ENCODE results near the gene BASP1. TPM values are rescaled to one million over a fixed set of nuclear protein-coding genes. Genes with fewer than 3 reads are reported as not detected.

The BASP1 gene
- total and polyA plus RNA-seq, 2 experiments from 2014 or later: 87.5 to 114 TPM

DNA sequence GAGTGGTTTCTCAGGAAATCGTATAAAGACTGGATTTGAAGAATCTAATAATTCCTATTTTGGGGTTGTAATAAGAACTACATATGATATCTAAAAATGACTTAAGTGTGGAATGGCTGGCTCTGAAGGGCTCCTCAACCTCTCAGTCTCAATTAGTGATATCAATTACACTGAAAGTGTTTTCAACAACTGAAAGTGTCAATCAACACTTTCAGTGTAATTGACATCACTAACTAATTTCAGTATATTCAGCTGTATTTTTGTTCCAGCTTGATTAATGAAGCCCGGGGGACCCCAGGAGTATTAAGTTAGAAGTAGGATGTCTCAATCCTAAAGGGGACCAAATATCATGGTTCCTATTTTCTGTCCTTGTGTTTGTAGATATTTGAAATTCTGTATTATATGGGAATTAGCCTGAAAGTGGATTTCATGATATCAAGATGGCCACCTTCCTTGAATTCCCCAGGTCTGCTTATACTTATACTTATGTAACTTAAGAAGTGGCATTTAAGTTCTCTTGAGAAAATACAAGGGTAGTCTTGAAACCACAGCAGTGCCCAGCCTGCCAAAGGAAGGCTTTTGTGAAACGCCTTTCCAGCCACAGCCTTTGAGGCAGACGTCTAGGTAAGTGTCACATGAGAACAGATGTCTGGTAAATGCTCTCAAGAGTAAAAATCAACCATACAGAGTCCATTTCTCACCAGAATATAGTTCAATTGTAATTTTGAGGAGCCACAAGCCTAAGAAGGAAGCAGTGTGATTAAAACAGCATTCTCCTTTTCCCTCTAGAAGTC, 4.6 kb downstream of the BASP1 start:
- Mint-ChIP-seq H3K27me3 (ENCODE audit: insufficient read depth, low read depth, poor library complexity) (peaks cover 12% of the 10 kb centered on the region), H3K4me3 (peak overlapping the region; percentile 35; the same call in 1 of the 3 replicates), H3K36me3 (ENCODE audit: low read depth) (peaks cover 8% of the 10 kb centered on the region; the same call in 2 of the 3 replicates), H3K9me3 (no peaks in the 10 kb centered on the region; the same call in 2 of the 3 replicates), H3K4me1 (peaks cover 63% of the 10 kb centered on the region), H3K27ac (no peak overlapping the region)
- no peak for TF ChIP-seq CREB1 (CRISPR knock-in tag; IDR thresholded peaks at IDR 0.05; ENCODE audit: low read depth)
- no peak for TF ChIP-seq ZNF462 (CRISPR knock-in tag; IDR thresholded peaks at IDR 0.05)
- TF ChIP-seq EZH2 (IDR thresholded peaks at IDR 0.05; ENCODE audit: low read depth, unreplicated experiment): no peak
- H3K9me2 ChIP-seq (ENCODE audit: insufficient read depth): no peaks in the 10 kb centered on the region
- peaks cover 14% of the 10 kb centered on the region for H4K20me1 ChIP-seq (replicated peaks; ENCODE audit: insufficient read depth)
- H3K27ac ChIP-seq (ENCODE audit: low read depth): no peak overlapping the region; the same call in 1 of the 2 replicates
- no peak overlapping the region for H2AFZ ChIP-seq
- no peak overlapping the region for H3K4me3 ChIP-seq
- ATAC-seq (no peak), DNase-seq (ENCODE audit: low spot score) (no peak)
- H3K36me3 ChIP-seq (ENCODE audit: insufficient read depth): no peaks in the 10 kb centered on the region
- no peaks in the 10 kb centered on the region for H3F3A ChIP-seq (replicated peaks; ENCODE audit: low read depth)
- H3K4me2 ChIP-seq: peak overlapping the region; percentile 22; the same call in 1 of the 2 replicates
- no peaks in the 10 kb centered on the region for H3K27me3 ChIP-seq (ENCODE audit: insufficient read depth)
- peaks cover 86% of the 10 kb centered on the region for H3K79me2 ChIP-seq (replicated peaks; ENCODE audit: insufficient read depth)
- peaks cover 58% of the 10 kb centered on the region for H3K4me1 ChIP-seq (ENCODE audit: insufficient read depth)

DNA sequence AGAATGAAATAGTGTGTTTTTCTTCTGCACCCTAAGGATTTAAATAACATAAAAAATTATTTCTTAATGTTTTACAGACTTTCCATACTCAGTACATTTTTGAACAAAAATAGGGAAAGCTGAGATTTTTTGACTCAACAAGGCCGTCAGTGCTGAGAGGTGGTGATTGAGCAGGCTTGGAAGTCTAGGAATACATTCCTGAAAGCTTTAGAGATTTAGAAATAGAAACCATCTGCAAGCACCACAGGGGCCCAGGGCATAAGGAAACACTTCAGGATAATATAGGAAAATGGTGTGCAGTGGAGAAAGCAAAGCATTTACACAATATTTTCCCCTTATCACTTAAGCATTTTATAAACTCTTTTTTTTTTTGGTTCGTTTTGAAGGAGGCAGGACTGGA, 5.2 kb downstream of the BASP1 start:
- Histone ChIP-seq H3K4me3 (no peak overlapping the region), H3K27ac (ENCODE audit: low read depth) (peak overlapping the region; percentile 45; the same call in 1 of the 2 replicates), H3K79me2 (replicated peaks; ENCODE audit: insufficient read depth) (peaks cover 92% of the 10 kb centered on the region), H4K20me1 (replicated peaks; ENCODE audit: insufficient read depth) (peaks cover 14% of the 10 kb centered on the region), H3K9me2 (ENCODE audit: insufficient read depth) (no peaks in the 10 kb centered on the region), H3K27me3 (ENCODE audit: insufficient read depth) (no peaks in the 10 kb centered on the region), H2AFZ (no peak overlapping the region), H3F3A (replicated peaks; ENCODE audit: low read depth) (no peaks in the 10 kb centered on the region), H3K4me1 (ENCODE audit: insufficient read depth) (peaks cover 58% of the 10 kb centered on the region), H3K4me2 (peak overlapping the region; percentile 31), H3K36me3 (ENCODE audit: insufficient read depth) (no peaks in the 10 kb centered on the region)
- Mint-ChIP-seq H3K4me1 (peaks cover 63% of the 10 kb centered on the region), H3K27me3 (ENCODE audit: insufficient read depth, low read depth, poor library complexity) (peaks cover 12% of the 10 kb centered on the region), H3K36me3 (ENCODE audit: low read depth) (peaks cover 11% of the 10 kb centered on the region; the same call in 2 of the 3 replicates), H3K27ac (peak overlapping the region; percentile 7; the same call in 1 of the 2 replicates), H3K9me3 (no peaks in the 10 kb centered on the region; the same call in 2 of the 3 replicates), H3K4me3 (peak overlapping the region; percentile 29; the same call in 2 of the 3 replicates)
- ATAC-seq: no peak
- peak; percentile 28 for DNase-seq (ENCODE audit: low spot score)
- TF ChIP-seq NANOG (IDR thresholded peaks at IDR 0.05; ENCODE audit: borderline replicate concordance) (no peak), ZNF114 (CRISPR knock-in tag; IDR thresholded peaks at IDR 0.05) (no peak), JUNB (IDR thresholded peaks at IDR 0.05; ENCODE audit: unreplicated experiment) (no peak), ZNF331 (CRISPR knock-in tag; IDR thresholded peaks at IDR 0.05; ENCODE audit: low read depth) (no peak), ETS1 (IDR thresholded peaks at IDR 0.05) (no peak), POLR2AphosphoS5 (IDR thresholded peaks at IDR 0.05; ENCODE audit: low read depth) (no peak)
- TF ChIP-seq, protein P1, sequence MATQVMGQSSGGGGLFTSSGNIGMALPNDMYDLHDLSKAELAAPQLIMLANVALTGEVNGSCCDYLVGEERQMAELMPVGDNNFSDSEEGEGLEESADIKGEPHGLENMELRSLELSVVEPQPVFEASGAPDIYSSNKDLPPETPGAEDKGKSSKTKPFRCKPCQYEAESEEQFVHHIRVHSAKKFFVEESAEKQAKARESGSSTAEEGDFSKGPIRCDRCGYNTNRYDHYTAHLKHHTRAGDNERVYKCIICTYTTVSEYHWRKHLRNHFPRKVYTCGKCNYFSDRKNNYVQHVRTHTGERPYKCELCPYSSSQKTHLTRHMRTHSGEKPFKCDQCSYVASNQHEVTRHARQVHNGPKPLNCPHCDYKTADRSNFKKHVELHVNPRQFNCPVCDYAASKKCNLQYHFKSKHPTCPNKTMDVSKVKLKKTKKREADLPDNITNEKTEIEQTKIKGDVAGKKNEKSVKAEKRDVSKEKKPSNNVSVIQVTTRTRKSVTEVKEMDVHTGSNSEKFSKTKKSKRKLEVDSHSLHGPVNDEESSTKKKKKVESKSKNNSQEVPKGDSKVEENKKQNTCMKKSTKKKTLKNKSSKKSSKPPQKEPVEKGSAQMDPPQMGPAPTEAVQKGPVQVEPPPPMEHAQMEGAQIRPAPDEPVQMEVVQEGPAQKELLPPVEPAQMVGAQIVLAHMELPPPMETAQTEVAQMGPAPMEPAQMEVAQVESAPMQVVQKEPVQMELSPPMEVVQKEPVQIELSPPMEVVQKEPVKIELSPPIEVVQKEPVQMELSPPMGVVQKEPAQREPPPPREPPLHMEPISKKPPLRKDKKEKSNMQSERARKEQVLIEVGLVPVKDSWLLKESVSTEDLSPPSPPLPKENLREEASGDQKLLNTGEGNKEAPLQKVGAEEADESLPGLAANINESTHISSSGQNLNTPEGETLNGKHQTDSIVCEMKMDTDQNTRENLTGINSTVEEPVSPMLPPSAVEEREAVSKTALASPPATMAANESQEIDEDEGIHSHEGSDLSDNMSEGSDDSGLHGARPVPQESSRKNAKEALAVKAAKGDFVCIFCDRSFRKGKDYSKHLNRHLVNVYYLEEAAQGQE (IDR thresholded peaks at IDR 0.05; ENCODE audit: unreplicated experiment): no peak

All from GM23338 (cell line).